Karpas-422 (cell line): ENCODE data around the gene SERPINI1. TPM values are rescaled to one million over a fixed set of nuclear protein-coding genes. Genes with fewer than 3 reads are reported as not detected.

Experiments used
- DNase-seq: peaks from one replicate; pipeline ENCODE4 v3.0.0-alpha.2; 2015
- H2AFZ ChIP-seq: fragments of 200-600 bp; sonication (generic); 2 replicates; pipeline ENCODE4 v1.6.1; 2014; ENCODE audit warnings: antibody characterized with exemption, low read length, mixed read lengths
- H3K27ac ChIP-seq: fragments of 200-600 bp; sonication (generic); 2 replicates; pipeline ENCODE4 v1.5.1; 2014; ENCODE audit warnings: mild to moderate bottlenecking, low read length, moderate library complexity
- H3K27me3 ChIP-seq: fragments of 200-600 bp; sonication (generic); 2 replicates; pipeline ENCODE4 v1.6.1; 2014; ENCODE audit warnings: low read length, mixed read lengths
- H3K36me3 ChIP-seq: fragments of 200-600 bp; sonication (generic); 2 replicates; pipeline ENCODE4 v1.6.1; 2014; ENCODE audit warnings: low read length, mixed read lengths; ENCODE audit not compliant: insufficient read depth
- H3K4me1 ChIP-seq: fragments of 200-600 bp; sonication (generic); 2 replicates; pipeline ENCODE4 v1.6.1; 2014; ENCODE audit warnings: mild to moderate bottlenecking, low read length, mixed read lengths
- H3K4me2 ChIP-seq: fragments of 200-600 bp; sonication (generic); 2 replicates; pipeline ENCODE4 v1.6.1; 2014; ENCODE audit warnings: low read length, low read depth, mild to moderate bottlenecking; ENCODE audit not compliant: poor library complexity, severe bottlenecking
- H3K4me3 ChIP-seq: fragments of 200-600 bp; sonication (generic); 2 replicates; pipeline ENCODE4 v1.5.1; 2014; ENCODE audit warnings: mild to moderate bottlenecking, antibody characterized with exemption, low read length, mixed read lengths
- H3K79me2 ChIP-seq: fragments of 200-600 bp; sonication (generic); 2 replicates; pipeline ENCODE4 v1.6.1; 2014; ENCODE audit warnings: mild to moderate bottlenecking, low read length, mixed read lengths
- H3K9ac ChIP-seq: fragments of 200-600 bp; sonication (generic); 2 replicates; pipeline ENCODE4 v1.6.0; 2014; ENCODE audit warnings: low read length
- H3K9me2 ChIP-seq: fragments of 200-600 bp; sonication (generic), shearing (Covaris generic); replicated peaks from 2 replicates; pipeline ENCODE4 v1.6.0; 2014; ENCODE audit warnings: mild to moderate bottlenecking, low read length, moderate library complexity; ENCODE audit not compliant: insufficient read depth
- H3K9me3 ChIP-seq: fragments of 300-700, 200-600 bp; sonication (generic); 2 replicates; pipeline ENCODE4 v1.6.1; 2014; ENCODE audit warnings: low read length, mixed read lengths
- H4K20me1 ChIP-seq: fragments of 200-600 bp; sonication (generic); 2 replicates; pipeline ENCODE4 v1.6.1; 2014; ENCODE audit warnings: mild to moderate bottlenecking, antibody characterized with exemption, low read length, low read depth; ENCODE audit not compliant: insufficient read depth
- total RNA-seq: library from RNA; depleted of rRNA; stranded (reverse); fragments of >200 nt; shearing (Covaris generic); gene quantifications from 2 replicates; pipeline ENCODE4 v1.2.3, GENCODE V29; 2014; ENCODE audit warnings: low replicate concordance

SERPINI1 gene
- total RNA-seq, 1 experiment from 2014 or later, result not detected

GRCh38 chr3:167861649-167862048, 126.1 kb downstream of the SERPINI1 start:
- Histone ChIP-seq H4K20me1 (no peaks in the 10 kb centered on the region), H3K36me3 (no peaks in the 10 kb centered on the region), H3K4me2 (no peak overlapping the region), H3K27ac (no peak overlapping the region), H3K9me2 (no peaks in the 10 kb centered on the region), H3K4me1 (peaks cover 8% of the 10 kb centered on the region), H2AFZ (no peak overlapping the region), H3K9me3 (no peaks in the 10 kb centered on the region), H3K9ac (no peak overlapping the region), H3K27me3 (no peaks in the 10 kb centered on the region), H3K4me3 (no peak overlapping the region), H3K79me2 (no peaks in the 10 kb centered on the region)
- DNase-seq, result no peak

- H4K20me1 ChIP-seq, result no peaks in the 10 kb centered on the region
- H3K9me3 ChIP-seq, result no peaks in the 10 kb centered on the region
- no peaks in the 10 kb centered on the region for H3K79me2 ChIP-seq
- no peaks in the 10 kb centered on the region for H3K36me3 ChIP-seq
- H3K9me2 ChIP-seq, result no peaks in the 10 kb centered on the region
- no peak overlapping the region for H3K4me3 ChIP-seq
- H3K27me3 ChIP-seq, result no peaks in the 10 kb centered on the region
- no peak for DNase-seq
- H3K27ac ChIP-seq, result no peak overlapping the region
- peaks cover 8% of the 10 kb centered on the region for H3K4me1 ChIP-seq
- no peak overlapping the region for H3K9ac ChIP-seq
- no peak overlapping the region for H3K4me2 ChIP-seq
- H2AFZ ChIP-seq, result no peak overlapping the region
Measured at GRCh38 chr3:167862104-167862730, 126.7 kb downstream of the SERPINI1 start.

DNA sequence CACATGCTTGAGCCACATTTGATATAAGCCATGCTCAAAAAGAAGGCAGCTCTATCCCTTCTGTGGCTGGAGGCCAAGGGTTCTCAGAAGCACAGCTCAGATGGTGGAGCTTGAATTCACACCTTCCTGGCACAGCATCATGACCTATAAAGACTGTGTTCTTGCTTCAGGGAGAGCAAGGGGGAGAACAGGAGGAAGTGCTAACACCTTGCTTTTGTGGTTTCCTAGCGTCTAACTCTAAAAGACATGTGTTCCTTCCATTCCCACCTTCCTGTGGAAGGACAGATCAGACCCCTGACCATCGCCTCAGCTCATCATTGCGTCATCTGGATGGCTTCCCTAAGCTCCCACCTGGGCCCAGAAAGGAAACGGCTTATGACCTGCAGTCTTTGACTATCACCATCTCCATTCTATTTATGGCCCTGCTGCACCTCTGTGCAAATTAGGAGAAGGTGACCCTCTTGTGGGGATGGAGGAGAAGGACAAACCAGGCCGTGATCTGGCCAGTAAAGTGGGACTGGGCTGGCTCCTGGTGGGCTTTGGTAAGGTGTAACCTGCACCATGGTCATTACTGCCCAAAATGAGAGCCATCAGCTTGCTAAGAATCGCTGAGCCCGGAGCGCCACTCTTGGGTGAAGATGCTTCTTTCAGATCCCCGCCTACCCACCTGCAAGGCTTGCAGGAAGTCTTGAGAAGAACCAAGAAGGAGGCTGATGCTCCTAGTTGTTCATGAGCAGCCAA, 128.5 kb downstream of the SERPINI1 start:
- Histone ChIP-seq H4K20me1 (no peaks in the 10 kb centered on the region), H3K4me3 (no peak overlapping the region), H3K9me2 (no peaks in the 10 kb centered on the region), H2AFZ (no peak overlapping the region), H3K4me1 (peaks cover 8% of the 10 kb centered on the region), H3K36me3 (no peaks in the 10 kb centered on the region), H3K27me3 (no peaks in the 10 kb centered on the region), H3K9me3 (no peaks in the 10 kb centered on the region), H3K27ac (no peak overlapping the region), H3K79me2 (no peaks in the 10 kb centered on the region), H3K9ac (no peak overlapping the region), H3K4me2 (no peak overlapping the region)
- no peak for DNase-seq

GRCh38 chr3:167864552-167864874, 129.0 kb downstream of the SERPINI1 start:
- no peak overlapping the region for H3K27ac ChIP-seq
- H3K9me2 ChIP-seq, result no peaks in the 10 kb centered on the region
- DNase-seq, result no peak
- peaks cover 8% of the 10 kb centered on the region for H3K4me1 ChIP-seq
- no peaks in the 10 kb centered on the region for H3K9me3 ChIP-seq
- no peak overlapping the region for H3K4me2 ChIP-seq
- no peak overlapping the region for H3K4me3 ChIP-seq
- no peaks in the 10 kb centered on the region for H3K79me2 ChIP-seq
- no peak overlapping the region for H3K9ac ChIP-seq
- H4K20me1 ChIP-seq, result no peaks in the 10 kb centered on the region
- no peaks in the 10 kb centered on the region for H3K27me3 ChIP-seq
- H2AFZ ChIP-seq, result no peak overlapping the region
- no peaks in the 10 kb centered on the region for H3K36me3 ChIP-seq

DNA sequence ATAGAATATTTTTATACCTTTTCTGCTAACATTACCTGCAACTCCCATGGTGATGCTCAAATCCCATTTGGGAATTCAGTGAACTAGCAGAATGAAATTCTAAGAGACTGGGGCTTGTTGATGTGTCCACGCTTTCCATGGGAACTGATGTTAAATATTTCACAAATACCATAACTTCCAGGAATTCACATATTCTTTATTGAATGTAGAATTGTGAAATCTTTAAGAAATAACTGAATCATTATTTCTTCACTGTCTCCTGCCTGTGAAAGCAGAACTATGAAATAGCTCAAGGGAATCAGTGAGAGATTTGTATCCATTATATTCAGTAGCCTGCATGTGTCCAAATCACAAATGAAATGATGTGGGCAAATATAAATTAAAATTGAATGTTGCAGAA, 130.8 kb downstream of the SERPINI1 start:
- no peak overlapping the region for H3K4me2 ChIP-seq

GRCh38 chr3:167867981-167868380, 132.5 kb downstream of the SERPINI1 start:
- no peak overlapping the region for H3K4me3 ChIP-seq
- no peaks in the 10 kb centered on the region for H3K4me1 ChIP-seq
- no peaks in the 10 kb centered on the region for H3K79me2 ChIP-seq
- no peak overlapping the region for H3K9ac ChIP-seq
- no peak overlapping the region for H3K4me2 ChIP-seq
- no peak for DNase-seq
- no peak overlapping the region for H2AFZ ChIP-seq
- H3K27ac ChIP-seq, result no peak overlapping the region
- no peaks in the 10 kb centered on the region for H3K9me2 ChIP-seq
- H4K20me1 ChIP-seq, result no peaks in the 10 kb centered on the region
- no peaks in the 10 kb centered on the region for H3K36me3 ChIP-seq
- no peaks in the 10 kb centered on the region for H3K9me3 ChIP-seq
- no peaks in the 10 kb centered on the region for H3K27me3 ChIP-seq

More for the DNA sequence above, 130.8 kb downstream of the SERPINI1 start:
- H3K9ac ChIP-seq, result no peak overlapping the region
- H3K9me3 ChIP-seq, result no peaks in the 10 kb centered on the region
- H2AFZ ChIP-seq, result no peak overlapping the region
- H3K4me1 ChIP-seq, result peaks cover 8% of the 10 kb centered on the region
- no peaks in the 10 kb centered on the region for H3K9me2 ChIP-seq
- H3K27me3 ChIP-seq, result no peaks in the 10 kb centered on the region
- DNase-seq, result no peak
- H4K20me1 ChIP-seq, result no peaks in the 10 kb centered on the region
- H3K27ac ChIP-seq, result no peak overlapping the region
- H3K36me3 ChIP-seq, result no peaks in the 10 kb centered on the region
- no peak overlapping the region for H3K4me3 ChIP-seq
- H3K79me2 ChIP-seq, result no peaks in the 10 kb centered on the region

- Histone ChIP-seq H4K20me1 (no peaks in the 10 kb centered on the region), H3K4me2 (no peak overlapping the region), H2AFZ (no peak overlapping the region), H3K4me3 (no peak overlapping the region), H3K9ac (no peak overlapping the region), H3K36me3 (no peaks in the 10 kb centered on the region), H3K27me3 (no peaks in the 10 kb centered on the region), H3K79me2 (no peaks in the 10 kb centered on the region), H3K9me2 (no peaks in the 10 kb centered on the region), H3K9me3 (no peaks in the 10 kb centered on the region), H3K4me1 (no peaks in the 10 kb centered on the region), H3K27ac (no peak overlapping the region)
- DNase-seq, result no peak
Measured at GRCh38 chr3:167870181-167870580, 134.7 kb downstream of the SERPINI1 start.

GRCh38 chr3:167870759-167871158, 135.2 kb downstream of the SERPINI1 start:
- Histone ChIP-seq H3K27me3 (no peaks in the 10 kb centered on the region), H3K79me2 (no peaks in the 10 kb centered on the region), H3K27ac (no peak overlapping the region), H3K9me3 (no peaks in the 10 kb centered on the region), H3K4me1 (no peaks in the 10 kb centered on the region), H2AFZ (no peak overlapping the region), H3K9me2 (no peaks in the 10 kb centered on the region), H3K4me3 (no peak overlapping the region), H3K9ac (no peak overlapping the region), H4K20me1 (no peaks in the 10 kb centered on the region), H3K36me3 (no peaks in the 10 kb centered on the region), H3K4me2 (no peak overlapping the region)
- DNase-seq, result no peak
